SK-N-SH treated with all-trans-retinoic acid at 6 μM for 48 hours (cell line): ENCODE results near the gene CNTNAP2.

Experiments used
- ARNTL ChIP-seq: fragments of 450-650 bp; formaldehyde crosslinking; IDR thresholded peaks from 2 replicates; pipeline ENCODE4 v1.5.0; 2020; ENCODE audit warnings: low read depth, mild to moderate bottlenecking, moderate library complexity, borderline replicate concordance
- CREB5 ChIP-seq: fragments of 250-450 bp; sonication (Bioruptor Pico); IDR thresholded peaks from 2 replicates; pipeline ENCODE4 v1.5.1; 2020; ENCODE audit warnings: low read depth, mild to moderate bottlenecking, moderate library complexity
- ISL1 ChIP-seq: fragments of 250-450 bp; sonication (Bioruptor Pico); IDR thresholded peaks from 2 replicates; pipeline ENCODE4 v2.1.2; 2022; ENCODE audit warnings: mild to moderate bottlenecking, moderate library complexity
- OSR1 ChIP-seq: fragments of 250-450 bp; sonication (Bioruptor Pico); IDR thresholded peaks from 2 replicates; pipeline ENCODE4 v1.8.0; 2022; ENCODE audit warnings: moderate library complexity, mild to moderate bottlenecking, inconsistent platforms
- RARB ChIP-seq: fragments of 250-450 bp; sonication (Bioruptor Pico); IDR thresholded peaks from 2 replicates; pipeline ENCODE4 v1.8.0; 2021; ENCODE audit warnings: mild to moderate bottlenecking, moderate library complexity
- SNAI2 ChIP-seq: fragments of 250-450 bp; sonication (Bioruptor Pico); IDR thresholded peaks from 2 replicates; pipeline ENCODE4 v1.5.0; 2020; ENCODE audit warnings: mild to moderate bottlenecking, moderate library complexity
- TOX ChIP-seq: fragments of 250-450 bp; sonication (Bioruptor Pico); IDR thresholded peaks from 2 replicates; pipeline ENCODE4 v1.8.0; 2021; ENCODE audit warnings: mild to moderate bottlenecking, moderate library complexity, borderline replicate concordance
- ZC3H10 ChIP-seq: fragments of 250-450 bp; sonication (Bioruptor Pico); IDR thresholded peaks from 2 replicates; pipeline ENCODE4 v1.5.1; 2021; ENCODE audit warnings: mild to moderate bottlenecking, moderate library complexity
- ZFP30 ChIP-seq: fragments of 450-650 bp; formaldehyde crosslinking; IDR thresholded peaks from 2 replicates; pipeline ENCODE4 v1.5.0; 2022; ENCODE audit warnings: mild to moderate bottlenecking, moderate library complexity
- TF ChIP-seq, protein P1 (sequence below): fragments of 250-450 bp; sonication (Bioruptor Pico); IDR thresholded peaks from 2 replicates; pipeline ENCODE4 v1.8.0; 2021; ENCODE audit warnings: low read depth, mild to moderate bottlenecking, moderate library complexity, borderline replicate concordance
- TF ChIP-seq, protein P2 (sequence below): fragments of 250-450 bp; sonication (Bioruptor Pico); IDR thresholded peaks from 2 replicates; pipeline ENCODE4 v1.8.0; 2020; ENCODE audit warnings: mild to moderate bottlenecking, moderate library complexity, borderline replicate concordance

- TF ChIP-seq, protein P1, sequence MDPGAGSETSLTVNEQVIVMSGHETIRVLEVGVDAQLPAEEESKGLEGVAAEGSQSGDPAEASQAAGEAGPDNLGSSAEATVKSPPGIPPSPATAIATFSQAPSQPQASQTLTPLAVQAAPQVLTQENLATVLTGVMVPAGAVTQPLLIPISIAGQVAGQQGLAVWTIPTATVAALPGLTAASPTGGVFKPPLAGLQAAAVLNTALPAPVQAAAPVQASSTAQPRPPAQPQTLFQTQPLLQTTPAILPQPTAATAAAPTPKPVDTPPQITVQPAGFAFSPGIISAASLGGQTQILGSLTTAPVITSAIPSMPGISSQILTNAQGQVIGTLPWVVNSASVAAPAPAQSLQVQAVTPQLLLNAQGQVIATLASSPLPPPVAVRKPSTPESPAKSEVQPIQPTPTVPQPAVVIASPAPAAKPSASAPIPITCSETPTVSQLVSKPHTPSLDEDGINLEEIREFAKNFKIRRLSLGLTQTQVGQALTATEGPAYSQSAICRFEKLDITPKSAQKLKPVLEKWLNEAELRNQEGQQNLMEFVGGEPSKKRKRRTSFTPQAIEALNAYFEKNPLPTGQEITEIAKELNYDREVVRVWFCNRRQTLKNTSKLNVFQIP (CRISPR knock-in tag) = no peak
- no peak for TF ChIP-seq ARNTL (CRISPR knock-in tag)
- no peak for TF ChIP-seq RARB (CRISPR knock-in tag)
- TF ChIP-seq SNAI2 (CRISPR knock-in tag) = no peak
- TF ChIP-seq TOX (CRISPR knock-in tag) = no peak
- no peak for TF ChIP-seq ZFP30 (CRISPR knock-in tag)
- TF ChIP-seq, protein P2, sequence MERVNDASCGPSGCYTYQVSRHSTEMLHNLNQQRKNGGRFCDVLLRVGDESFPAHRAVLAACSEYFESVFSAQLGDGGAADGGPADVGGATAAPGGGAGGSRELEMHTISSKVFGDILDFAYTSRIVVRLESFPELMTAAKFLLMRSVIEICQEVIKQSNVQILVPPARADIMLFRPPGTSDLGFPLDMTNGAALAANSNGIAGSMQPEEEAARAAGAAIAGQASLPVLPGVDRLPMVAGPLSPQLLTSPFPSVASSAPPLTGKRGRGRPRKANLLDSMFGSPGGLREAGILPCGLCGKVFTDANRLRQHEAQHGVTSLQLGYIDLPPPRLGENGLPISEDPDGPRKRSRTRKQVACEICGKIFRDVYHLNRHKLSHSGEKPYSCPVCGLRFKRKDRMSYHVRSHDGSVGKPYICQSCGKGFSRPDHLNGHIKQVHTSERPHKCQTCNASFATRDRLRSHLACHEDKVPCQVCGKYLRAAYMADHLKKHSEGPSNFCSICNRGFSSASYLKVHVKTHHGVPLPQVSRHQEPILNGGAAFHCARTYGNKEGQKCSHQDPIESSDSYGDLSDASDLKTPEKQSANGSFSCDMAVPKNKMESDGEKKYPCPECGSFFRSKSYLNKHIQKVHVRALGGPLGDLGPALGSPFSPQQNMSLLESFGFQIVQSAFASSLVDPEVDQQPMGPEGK (CRISPR knock-in tag) = no peak
- no peak for TF ChIP-seq ISL1
- TF ChIP-seq CREB5 (CRISPR knock-in tag) = no peak
- TF ChIP-seq ZC3H10 (CRISPR knock-in tag) = no peak
- no peak for TF ChIP-seq OSR1 (CRISPR knock-in tag)
Measured at GRCh38 chr7:148442933-148443332, 2326.3 kb downstream of the CNTNAP2 start.
